COR-L47 (cell line): ENCODE data around the gene IRAK3.
"Not testable (repeated sequence)": the region's sequence is repeated elsewhere in the genome, so short reads cannot be mapped to it uniquely, and the experiment has no call there.

ENCODE experiments used
- DNase-seq: peaks from one replicate; lab custom pipeline; 2025; lab: John Stamatoyannopoulos, UW

IRAK3 gene

DNA sequence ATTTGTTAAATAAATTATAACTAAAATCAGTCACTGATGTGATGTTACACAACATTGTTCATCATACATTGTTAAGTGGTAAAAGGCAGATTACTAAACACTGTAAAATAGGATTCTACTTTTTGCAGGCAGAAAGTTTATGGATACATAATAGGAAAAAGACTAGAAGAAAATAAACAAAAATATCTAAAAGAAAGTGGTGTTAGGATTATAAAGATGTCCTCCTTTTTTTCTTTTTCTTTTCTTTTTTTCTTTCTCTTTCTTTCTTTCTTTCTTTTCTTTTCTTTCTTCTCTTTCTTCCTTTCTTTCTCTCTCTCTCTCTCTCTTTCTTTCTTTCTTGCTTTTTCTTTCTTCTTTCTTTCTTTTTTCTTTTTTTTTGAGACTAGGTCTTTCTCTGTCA lies 73.7 kb downstream of the IRAK3 start:
- DNase-seq, result no peak

GRCh38 chr12:66268562-66268961 lies 79.5 kb downstream of the IRAK3 start:
- no peak for DNase-seq

DNA sequence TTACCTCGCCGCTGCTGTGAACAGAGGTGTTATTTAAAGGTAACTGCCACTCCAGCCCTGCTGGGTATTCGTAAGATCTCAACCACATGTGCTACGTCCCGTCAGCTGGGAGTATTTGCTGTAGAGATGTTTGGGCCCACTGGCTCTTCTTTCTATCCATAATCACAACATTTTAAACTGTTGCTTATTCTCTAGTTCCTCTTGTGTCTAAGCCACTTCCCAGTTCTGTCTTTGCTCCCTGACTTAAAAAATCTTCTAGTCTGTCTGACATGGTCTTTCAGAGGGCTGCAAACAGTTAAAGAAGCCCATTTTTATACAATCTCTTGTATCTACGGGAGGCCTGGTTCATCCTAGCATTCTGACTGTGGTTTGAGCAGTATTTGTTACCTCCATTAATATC lies 80.1 kb downstream of the IRAK3 start:
- no peak for DNase-seq

- DNase-seq, result peak; percentile 20
Measured at GRCh38 chr12:66269757-66270383, 80.9 kb downstream of the IRAK3 start.

- no peak for DNase-seq
Measured at GRCh38 chr12:66270613-66271012, 81.6 kb downstream of the IRAK3 start.

GRCh38 chr12:66272650-66273049 lies 83.6 kb downstream of the IRAK3 start:
- DNase-seq, result no peak

DNA sequence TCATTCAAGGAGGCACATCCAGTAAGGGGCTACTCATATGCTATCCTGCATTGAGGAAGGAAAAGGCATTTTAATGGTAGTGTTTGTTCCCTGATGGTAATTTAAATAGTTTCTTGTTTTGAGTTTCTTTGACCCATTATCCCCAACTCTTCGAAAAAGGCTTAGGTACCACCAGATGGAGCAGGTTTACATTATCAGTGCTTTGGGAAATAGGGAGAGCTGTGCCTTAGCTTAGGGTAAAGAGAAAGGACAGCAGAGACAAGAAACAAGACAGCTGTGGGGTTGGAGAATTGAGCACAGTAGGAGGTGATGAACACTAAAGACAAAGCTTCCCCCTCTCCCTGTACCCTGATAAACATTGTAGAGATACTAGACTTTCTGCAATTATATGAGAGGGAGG lies 84.1 kb downstream of the IRAK3 start:
- DNase-seq, result no peak

DNA sequence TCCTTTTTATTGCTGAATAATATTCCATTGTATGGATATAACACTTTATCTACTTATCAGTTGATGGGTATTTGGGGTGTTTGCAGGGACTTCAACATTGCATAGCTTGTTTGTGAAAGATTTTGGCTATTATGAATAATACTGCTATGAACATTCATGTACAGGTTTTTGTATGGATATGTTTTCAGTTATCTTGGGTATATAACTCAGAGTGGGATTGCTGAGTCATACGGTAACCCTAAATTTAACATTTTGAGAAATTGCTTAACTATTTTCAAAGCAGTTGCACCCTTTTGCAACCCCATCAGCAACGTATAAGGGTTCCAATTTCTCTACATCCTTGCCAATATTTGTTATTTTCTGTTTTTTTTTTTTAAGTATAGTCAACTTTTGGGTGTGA lies 86.0 kb downstream of the IRAK3 start:
- no peak for DNase-seq

GRCh38 chr12:66279123-66279712 lies 90.2 kb downstream of the IRAK3 start:
- no peak for DNase-seq

GRCh38 chr12:66280561-66280960 lies 91.5 kb downstream of the IRAK3 start:
- no peak for DNase-seq

DNA sequence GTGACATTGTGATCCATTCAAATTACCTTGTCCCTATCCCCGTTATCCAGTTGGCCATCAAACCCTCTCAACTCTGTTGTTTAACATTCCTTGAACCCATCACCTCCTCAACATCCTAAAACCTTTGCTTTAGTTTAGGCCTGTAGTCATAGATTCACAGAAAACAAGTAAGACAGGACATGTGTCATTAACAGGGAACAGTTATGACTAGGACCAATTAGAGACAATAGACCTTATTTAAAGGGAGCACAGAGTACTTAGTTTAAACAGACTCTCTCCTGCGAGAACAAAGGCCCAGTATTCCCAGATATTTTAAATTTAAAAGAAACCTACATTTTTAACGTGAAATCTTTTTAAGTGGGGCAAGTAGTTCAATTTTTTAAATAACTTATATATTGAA lies 93.2 kb downstream of the IRAK3 start:
- DNase-seq, result no peak

GRCh38 chr12:66287275-66287674 lies 98.3 kb downstream of the IRAK3 start:
- no peak for DNase-seq

DNA sequence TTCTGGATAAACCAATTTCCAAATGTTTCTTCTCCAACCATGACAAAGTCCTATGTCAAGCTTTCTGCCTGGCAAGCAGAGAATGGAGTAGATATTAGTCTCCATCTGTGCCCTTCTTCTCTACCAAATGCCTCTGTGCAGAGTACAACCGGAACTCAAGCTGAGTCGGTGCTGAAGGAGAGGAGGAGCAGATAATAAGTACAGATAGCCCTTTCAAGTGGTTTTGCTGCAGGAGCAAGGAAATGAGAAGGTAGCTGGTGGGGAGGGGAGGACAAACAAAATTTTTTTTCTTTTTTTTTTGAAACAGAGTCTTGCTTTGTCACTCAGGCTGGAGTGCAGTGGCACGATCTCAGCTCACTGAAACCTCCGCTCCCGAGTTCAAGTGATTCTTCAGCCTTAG lies 99.1 kb downstream of the IRAK3 start:
- no peak for DNase-seq

DNA sequence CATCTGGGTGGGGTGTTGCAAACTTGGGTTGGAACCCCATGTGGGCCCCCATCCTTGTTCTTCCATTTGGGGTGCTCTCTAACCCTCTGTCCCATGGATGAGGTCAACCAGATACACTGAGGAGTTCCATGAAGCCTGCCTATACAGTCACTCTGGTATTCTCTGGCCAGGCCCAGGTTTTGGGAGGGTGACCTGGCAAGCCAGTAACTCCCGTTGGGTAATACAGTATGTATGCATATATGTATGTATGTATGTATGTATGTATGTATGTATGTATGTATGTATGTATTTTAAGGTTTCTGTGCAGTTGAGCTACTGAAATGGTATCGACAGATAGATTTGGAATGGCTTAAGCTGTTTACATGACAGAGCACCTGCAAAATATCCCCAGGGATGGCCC lies 100.5 kb downstream of the IRAK3 start:
- no peak for DNase-seq

GRCh38 chr12:66290716-66291200 lies 101.7 kb downstream of the IRAK3 start:
- DNase-seq, result no peak

- DNase-seq, result no peak
Measured at GRCh38 chr12:66296176-66296683, 107.2 kb downstream of the IRAK3 start.

DNA sequence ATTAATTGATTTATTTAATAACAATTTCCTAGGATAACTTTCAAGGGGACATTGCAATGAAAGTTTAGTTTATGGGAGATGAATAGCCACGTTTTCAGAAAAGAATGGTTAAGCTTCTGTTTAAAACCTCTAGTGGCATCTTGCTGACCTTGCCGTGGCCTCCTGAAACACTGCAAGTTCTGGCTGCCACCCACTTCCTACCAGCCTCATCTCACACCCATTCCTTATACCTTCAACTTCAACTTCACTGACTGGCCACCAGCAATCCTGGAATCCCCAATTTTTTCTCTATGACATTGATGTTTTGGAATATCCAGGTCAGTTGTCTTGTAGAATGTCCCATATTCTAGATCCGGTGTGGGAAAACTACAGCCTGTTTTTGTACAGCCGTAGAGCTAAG lies 108.1 kb downstream of the IRAK3 start:
- DNase-seq, result no peak

DNA sequence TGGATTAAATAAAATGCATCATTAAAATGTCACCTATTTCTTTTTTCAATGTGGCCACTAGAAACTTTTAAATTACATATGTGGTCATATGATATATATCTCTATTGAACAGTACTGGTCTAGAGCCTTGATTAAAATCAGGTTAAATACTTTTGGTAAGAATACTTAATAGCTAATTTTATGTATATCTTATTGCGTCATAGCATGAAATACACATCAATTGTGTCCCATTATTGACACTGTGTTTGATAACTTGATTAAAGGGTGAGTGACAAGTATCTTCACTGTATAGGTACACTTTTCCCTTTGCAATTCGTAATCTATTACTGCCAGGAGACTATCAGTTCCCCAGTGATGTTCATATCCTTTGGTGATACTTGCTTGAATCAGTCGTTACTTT lies 108.9 kb downstream of the IRAK3 start:
- DNase-seq, result no peak

- peak; percentile 98 for DNase-seq
Measured at GRCh38 chr12:66301944-66302826, 113.2 kb downstream of the IRAK3 start, which contains the start of gene HELB. Gene HELB, plus strand, starts transcription at chr12:66302493. Its CDS starts 111 bp downstream, at chr12:66302604.

DNA sequence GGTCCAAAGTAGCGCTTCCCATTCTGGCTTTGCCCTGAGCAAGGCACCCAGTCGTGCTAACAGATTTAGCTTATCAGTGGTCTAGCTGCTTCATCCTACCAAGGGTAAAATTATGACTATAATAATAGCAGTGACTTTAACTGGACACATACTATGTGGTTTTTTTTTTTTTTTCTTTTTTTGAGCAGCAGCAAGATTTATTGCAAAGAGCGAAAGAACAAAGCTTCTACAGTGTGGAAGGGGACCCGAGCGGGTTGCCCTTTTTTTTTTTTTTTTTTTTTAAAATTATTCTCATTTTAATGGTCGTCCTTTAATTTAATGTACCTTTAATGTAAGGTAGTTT lies 113.8 kb downstream of the IRAK3 start:
- DNase-seq, result no peak

GRCh38 chr12:66303316-66303804 lies 114.3 kb downstream of the IRAK3 start:
- not testable (repeated sequence) for DNase-seq
